WTC11 (cell line): ENCODE measurements around the gene CMTM6. TPM values are rescaled to one million over a fixed set of nuclear protein-coding genes. Genes with fewer than 3 reads are reported as not detected.

Experiments used
- ATAC-seq: fragments of 200-7000 bp; cut with Tn5 transposase; 2 replicates; pipeline ENCODE4 v1.10.0; 2021; ENCODE audit warnings: mild to moderate bottlenecking, moderate library complexity
- CTCF ChIA-PET: fragments of 300-600 bp; sonication (Branson Sonifier 250); formaldehyde crosslinking; loops from one replicate; lab custom pipeline; 2021; ENCODE audit warnings: antibody characterized with exemption; lab: Charles Lee
- POLR2A ChIA-PET: fragments of 350-600 bp; sonication (Branson Sonifier 250); formaldehyde crosslinking; loops from one replicate; lab custom pipeline; 2021; ENCODE audit warnings: antibody characterized with exemption; lab: Charles Lee
- DNase-seq: peaks from one replicate; pipeline ENCODE4 v3.0.0; 2021; ENCODE audit warnings: low spot score
- H3K27ac Mint-ChIP-seq: 2 replicates; pipeline ENCODE4 v1.8.0; 2021; ENCODE audit warnings: mixed read lengths
- H3K27me3 Mint-ChIP-seq: 2 replicates; pipeline ENCODE4 v1.8.0; 2021; ENCODE audit warnings: low read depth, mild to moderate bottlenecking, moderate library complexity, mixed read lengths
- H3K36me3 Mint-ChIP-seq: 2 replicates; pipeline ENCODE4 v1.8.0; 2021; ENCODE audit warnings: mixed read lengths
- H3K4me1 Mint-ChIP-seq: 2 replicates; pipeline ENCODE4 v1.8.0; 2022; ENCODE audit warnings: mixed read lengths
- H3K4me3 Mint-ChIP-seq: 2 replicates; pipeline ENCODE4 v1.8.0; 2021; ENCODE audit warnings: mild to moderate bottlenecking, moderate library complexity, mixed read lengths
- H3K9me3 Mint-ChIP-seq: 2 replicates; pipeline ENCODE4 v1.8.0; 2021; ENCODE audit warnings: mixed read lengths
- CREB1 ChIP-seq: sonication (generic); formaldehyde crosslinking; IDR thresholded peaks from 2 replicates; pipeline ENCODE4 v1.8.0; 2023; ENCODE audit warnings: mild to moderate bottlenecking, missing genetic modification reagents
- FOXK1 ChIP-seq: sonication (generic); formaldehyde crosslinking; IDR thresholded peaks from 2 replicates; pipeline ENCODE4 v1.8.0; 2022; ENCODE audit warnings: mild to moderate bottlenecking, moderate library complexity, missing genetic modification reagents
- IRF2 ChIP-seq: sonication (generic); formaldehyde crosslinking; IDR thresholded peaks from 2 replicates; pipeline ENCODE4 v1.8.0; 2022; ENCODE audit warnings: low read depth, missing genetic modification reagents, borderline replicate concordance
- JAZF1 ChIP-seq: fragments of 250-450 bp; sonication (Bioruptor Pico); IDR thresholded peaks from 2 replicates; pipeline ENCODE4 v1.9.0; 2021; ENCODE audit warnings: moderate library complexity, mild to moderate bottlenecking, inconsistent platforms
- MXD4 ChIP-seq: fragments of 250-450 bp; sonication (Bioruptor Pico); IDR thresholded peaks from 2 replicates; pipeline ENCODE4 v1.8.0; 2021; ENCODE audit warnings: mild to moderate bottlenecking, moderate library complexity, borderline replicate concordance
- PRRX2 ChIP-seq: fragments of 250-450 bp; sonication (Bioruptor Pico); IDR thresholded peaks from 2 replicates; pipeline ENCODE4 v1.8.0; 2021; ENCODE audit warnings: mild to moderate bottlenecking
- TCF7 ChIP-seq: sonication (generic); formaldehyde crosslinking; IDR thresholded peaks from 2 replicates; pipeline ENCODE4 v1.8.0; 2022; ENCODE audit warnings: mild to moderate bottlenecking, low read depth, missing genetic modification reagents, moderate library complexity
- TP53 ChIP-seq: sonication (generic); formaldehyde crosslinking; IDR thresholded peaks from 2 replicates; pipeline ENCODE4 v1.8.1; 2023; ENCODE audit warnings: mild to moderate bottlenecking, missing genetic modification reagents
- ZNF138 ChIP-seq: sonication (generic); formaldehyde crosslinking; conservative IDR thresholded peaks from 2 replicates; pipeline ENCODE4 v1.8.1; 2022; ENCODE audit warnings: mild to moderate bottlenecking, moderate library complexity, missing genetic modification reagents
- ZNF219 ChIP-seq: sonication (generic); formaldehyde crosslinking; IDR thresholded peaks from 2 replicates; pipeline ENCODE4 v1.8.0; 2023; ENCODE audit warnings: missing genetic modification reagents, mild to moderate bottlenecking, borderline replicate concordance
- ZNF232 ChIP-seq: sonication (generic); formaldehyde crosslinking; IDR thresholded peaks from 2 replicates; pipeline ENCODE4 v1.8.0; 2022; ENCODE audit warnings: mild to moderate bottlenecking, missing genetic modification reagents
- ZNF263 ChIP-seq: sonication (generic); formaldehyde crosslinking; IDR thresholded peaks from 2 replicates; pipeline ENCODE4 v1.8.1; 2022; ENCODE audit warnings: low read depth, mild to moderate bottlenecking, moderate library complexity, missing genetic modification reagents
- ZNF396 ChIP-seq: fragments of 250-450 bp; sonication (Bioruptor Pico); IDR thresholded peaks from 2 replicates; pipeline ENCODE4 v1.8.0; 2021; ENCODE audit warnings: mild to moderate bottlenecking, moderate library complexity, borderline replicate concordance
- ZNF671 ChIP-seq: fragments of 250-450 bp; sonication (Bioruptor Pico); IDR thresholded peaks from 2 replicates; pipeline ENCODE4 v1.8.0; 2021; ENCODE audit warnings: mild to moderate bottlenecking
- total RNA-seq: library from RNA; stranded (reverse); gene quantifications from 3 replicates; pipeline ENCODE4 v1.2.3, GENCODE V29; 2021
- TF ChIP-seq, protein P1 (sequence below): sonication (generic); formaldehyde crosslinking; IDR thresholded peaks from 2 replicates; pipeline ENCODE4 v1.8.1; 2023; ENCODE audit warnings: mild to moderate bottlenecking, missing genetic modification reagents, moderate library complexity
- TF ChIP-seq, protein P2 (sequence below): fragments of 250-450 bp; sonication (Bioruptor Pico); IDR thresholded peaks from 2 replicates; pipeline ENCODE4 v1.8.0; 2021; ENCODE audit warnings: mild to moderate bottlenecking
- TF ChIP-seq, protein P3 (sequence below): sonication (generic); formaldehyde crosslinking; IDR thresholded peaks from 2 replicates; pipeline ENCODE4 v1.8.1; 2022; ENCODE audit warnings: mild to moderate bottlenecking, missing genetic modification reagents, moderate library complexity, borderline replicate concordance
- TF ChIP-seq, protein P4 (sequence below): sonication (generic); formaldehyde crosslinking; IDR thresholded peaks from 2 replicates; pipeline ENCODE4 v1.8.0; 2023; ENCODE audit warnings: missing genetic modification reagents
- TF ChIP-seq, protein P5 (sequence below): sonication (generic); formaldehyde crosslinking; IDR thresholded peaks from 2 replicates; pipeline ENCODE4 v1.8.1; 2022; ENCODE audit warnings: mild to moderate bottlenecking, moderate library complexity, missing genetic modification reagents

Gene CMTM6
- total RNA-seq, 1 experiment from 2014 or later: 42.3 TPM

DNA sequence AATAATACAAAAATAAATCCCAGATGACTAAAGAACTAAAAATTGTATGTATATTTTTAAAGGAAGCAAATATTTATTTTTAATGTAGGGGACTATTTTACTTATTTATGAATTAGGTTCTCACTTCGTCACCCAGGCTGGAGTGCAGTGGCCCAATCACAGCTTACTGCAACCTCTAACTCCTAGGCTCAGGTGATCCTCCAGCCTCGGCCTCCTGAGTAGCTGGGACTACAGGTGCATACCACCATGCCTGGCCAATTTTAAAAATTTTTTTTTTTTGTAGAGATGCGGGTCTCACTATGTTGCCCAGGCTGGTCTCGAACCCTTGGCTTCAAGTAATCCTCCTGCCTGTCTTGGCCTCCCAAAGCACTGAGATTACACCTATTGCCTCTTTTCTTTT, 68.4 kb downstream of the CMTM6 start:
- TF ChIP-seq ZNF671 (CRISPR knock-in tag): no peak
- TF ChIP-seq, protein P1, sequence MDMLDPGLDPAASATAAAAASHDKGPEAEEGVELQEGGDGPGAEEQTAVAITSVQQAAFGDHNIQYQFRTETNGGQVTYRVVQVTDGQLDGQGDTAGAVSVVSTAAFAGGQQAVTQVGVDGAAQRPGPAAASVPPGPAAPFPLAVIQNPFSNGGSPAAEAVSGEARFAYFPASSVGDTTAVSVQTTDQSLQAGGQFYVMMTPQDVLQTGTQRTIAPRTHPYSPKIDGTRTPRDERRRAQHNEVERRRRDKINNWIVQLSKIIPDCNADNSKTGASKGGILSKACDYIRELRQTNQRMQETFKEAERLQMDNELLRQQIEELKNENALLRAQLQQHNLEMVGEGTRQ (CRISPR knock-in tag): no peak
- no peak for TF ChIP-seq ZNF219
- TF ChIP-seq TCF7: no peak
- TF ChIP-seq JAZF1 (CRISPR knock-in tag): no peak
- TF ChIP-seq ZNF263: no peak
- TF ChIP-seq FOXK1 (CRISPR knock-in tag): no peak
- no peak for TF ChIP-seq CREB1 (CRISPR knock-in tag)
- TF ChIP-seq ZNF232 (CRISPR knock-in tag): no peak
- TF ChIP-seq, protein P2, sequence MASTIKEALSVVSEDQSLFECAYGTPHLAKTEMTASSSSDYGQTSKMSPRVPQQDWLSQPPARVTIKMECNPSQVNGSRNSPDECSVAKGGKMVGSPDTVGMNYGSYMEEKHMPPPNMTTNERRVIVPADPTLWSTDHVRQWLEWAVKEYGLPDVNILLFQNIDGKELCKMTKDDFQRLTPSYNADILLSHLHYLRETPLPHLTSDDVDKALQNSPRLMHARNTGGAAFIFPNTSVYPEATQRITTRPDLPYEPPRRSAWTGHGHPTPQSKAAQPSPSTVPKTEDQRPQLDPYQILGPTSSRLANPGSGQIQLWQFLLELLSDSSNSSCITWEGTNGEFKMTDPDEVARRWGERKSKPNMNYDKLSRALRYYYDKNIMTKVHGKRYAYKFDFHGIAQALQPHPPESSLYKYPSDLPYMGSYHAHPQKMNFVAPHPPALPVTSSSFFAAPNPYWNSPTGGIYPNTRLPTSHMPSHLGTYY (CRISPR knock-in tag): no peak
- TF ChIP-seq, protein P3, sequence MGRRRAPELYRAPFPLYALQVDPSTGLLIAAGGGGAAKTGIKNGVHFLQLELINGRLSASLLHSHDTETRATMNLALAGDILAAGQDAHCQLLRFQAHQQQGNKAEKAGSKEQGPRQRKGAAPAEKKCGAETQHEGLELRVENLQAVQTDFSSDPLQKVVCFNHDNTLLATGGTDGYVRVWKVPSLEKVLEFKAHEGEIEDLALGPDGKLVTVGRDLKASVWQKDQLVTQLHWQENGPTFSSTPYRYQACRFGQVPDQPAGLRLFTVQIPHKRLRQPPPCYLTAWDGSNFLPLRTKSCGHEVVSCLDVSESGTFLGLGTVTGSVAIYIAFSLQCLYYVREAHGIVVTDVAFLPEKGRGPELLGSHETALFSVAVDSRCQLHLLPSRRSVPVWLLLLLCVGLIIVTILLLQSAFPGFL: no peak
- TF ChIP-seq TP53 (CRISPR knock-in tag): no peak
- TF ChIP-seq, protein P4, sequence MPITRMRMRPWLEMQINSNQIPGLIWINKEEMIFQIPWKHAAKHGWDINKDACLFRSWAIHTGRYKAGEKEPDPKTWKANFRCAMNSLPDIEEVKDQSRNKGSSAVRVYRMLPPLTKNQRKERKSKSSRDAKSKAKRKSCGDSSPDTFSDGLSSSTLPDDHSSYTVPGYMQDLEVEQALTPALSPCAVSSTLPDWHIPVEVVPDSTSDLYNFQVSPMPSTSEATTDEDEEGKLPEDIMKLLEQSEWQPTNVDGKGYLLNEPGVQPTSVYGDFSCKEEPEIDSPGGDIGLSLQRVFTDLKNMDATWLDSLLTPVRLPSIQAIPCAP (CRISPR knock-in tag): no peak
- no peak for TF ChIP-seq PRRX2 (CRISPR knock-in tag)
- no peak for TF ChIP-seq IRF2 (CRISPR knock-in tag)
- TF ChIP-seq MXD4: no peak
- no peak for TF ChIP-seq ZNF138
- TF ChIP-seq, all 79 proteins: peak for 0
- POLR2A ChIA-PET: no interaction called here
- H3K9me3 Mint-ChIP-seq: no peaks in the 10 kb centered on the region
- DNase-seq (no peak), ATAC-seq (no peak)
- no peaks in the 10 kb centered on the region for H3K27me3 Mint-ChIP-seq
- CTCF ChIA-PET: interaction anchor here (1.0 to 3.3 kb wide), 2 partner anchors 13 to 33 kb away, joined by 3 to 8 read pairs; no protein-coding TSS in a partner anchor
- H3K36me3 Mint-ChIP-seq: no peaks in the 10 kb centered on the region
- H3K4me1 Mint-ChIP-seq: peaks cover 13% of the 10 kb centered on the region
- H3K4me3 Mint-ChIP-seq: no peak overlapping the region
- no peak overlapping the region for H3K27ac Mint-ChIP-seq

DNA sequence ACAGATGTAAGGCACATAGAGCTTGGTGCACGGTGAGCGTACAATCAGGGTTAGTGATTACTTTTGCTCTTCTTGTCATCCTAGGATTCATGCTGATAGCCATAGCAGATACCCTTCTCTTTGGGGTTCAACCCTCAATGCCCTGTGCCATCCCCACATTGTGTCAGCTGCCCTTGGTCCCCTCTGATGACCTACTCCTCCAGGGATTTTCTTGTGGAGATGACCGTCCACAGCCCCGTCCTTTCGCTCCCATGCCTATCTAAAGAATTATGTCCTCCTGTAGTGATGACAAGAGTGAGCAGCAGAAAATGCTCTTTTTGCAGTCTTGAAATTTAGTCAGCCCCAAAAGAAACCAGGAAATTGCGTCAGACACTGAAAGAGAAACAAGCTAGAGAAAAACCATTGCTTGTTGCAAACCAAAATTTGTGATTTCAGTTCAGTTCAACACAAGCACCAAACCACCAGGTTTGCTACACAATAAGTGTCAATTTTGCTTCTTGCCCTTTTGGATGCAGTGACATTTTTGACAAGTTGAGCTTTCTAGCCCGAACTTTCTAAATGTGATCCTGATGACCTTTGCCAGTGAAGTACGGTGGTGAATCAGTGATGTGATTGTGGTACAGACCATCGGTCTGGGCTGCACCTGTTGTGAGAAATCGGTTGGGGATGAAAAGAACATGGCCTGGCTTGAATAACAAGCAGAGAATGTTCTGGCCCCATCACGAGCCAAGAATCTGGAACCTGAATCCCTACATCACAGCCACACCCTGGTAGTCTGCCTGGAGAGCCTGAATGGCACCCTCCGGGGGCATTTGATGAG, 69.7 kb downstream of the CMTM6 start:
- no peaks in the 10 kb centered on the region for H3K27me3 Mint-ChIP-seq
- no peak overlapping the region for H3K4me3 Mint-ChIP-seq
- no peaks in the 10 kb centered on the region for H3K9me3 Mint-ChIP-seq
- DNase-seq (no peak), ATAC-seq (no peak)
- CTCF ChIA-PET: interaction anchor here (0.8 to 3.3 kb wide), 2 partner anchors 18 to 35 kb away, joined by 3 to 8 read pairs; no protein-coding TSS in a partner anchor
- TF ChIP-seq ZNF396: no peak
- TF ChIP-seq, protein P5, sequence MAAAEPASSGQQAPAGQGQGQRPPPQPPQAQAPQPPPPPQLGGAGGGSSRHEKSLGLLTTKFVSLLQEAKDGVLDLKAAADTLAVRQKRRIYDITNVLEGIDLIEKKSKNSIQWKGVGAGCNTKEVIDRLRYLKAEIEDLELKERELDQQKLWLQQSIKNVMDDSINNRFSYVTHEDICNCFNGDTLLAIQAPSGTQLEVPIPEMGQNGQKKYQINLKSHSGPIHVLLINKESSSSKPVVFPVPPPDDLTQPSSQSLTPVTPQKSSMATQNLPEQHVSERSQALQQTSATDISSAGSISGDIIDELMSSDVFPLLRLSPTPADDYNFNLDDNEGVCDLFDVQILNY (CRISPR knock-in tag): no peak
- no peaks in the 10 kb centered on the region for H3K36me3 Mint-ChIP-seq
- POLR2A ChIA-PET: interaction anchor here (1.2 kb wide), 1 partner anchor 13 kb away, joined by 3 read pairs; no protein-coding TSS in a partner anchor
- H3K27ac Mint-ChIP-seq: no peak overlapping the region; the same call in 1 of the 2 replicates
- peaks cover 11% of the 10 kb centered on the region; the same call in 1 of the 2 replicates for H3K4me1 Mint-ChIP-seq
